Heart left ventricle (tissue), 16 donors: Measurements from ENCODE around the gene B9D2. TPM values are rescaled to one million over a fixed set of nuclear protein-coding genes. Genes with fewer than 3 reads are reported as not detected.

ENCODE experiments used
- ATAC-seq, 4 donors: fragments of 200-7000 bp; cut with Tn5 transposase; one replicate each; pipeline ENCODE4 v1.9.1; 2020 to 2022; ENCODE audit warnings: moderate library complexity in 4 of 4, mild to moderate bottlenecking in 3 of 4, moderate number of reproducible peaks in 1 of 4
- DNase-seq, 5 donors: peaks; one replicate each; pipeline ENCODE4 v3.0.0-alpha.2; 2020
- H3K27ac ChIP-seq, 12 donors: fragments of 200-600 bp; sonication (generic) in 4 of 12; one replicate each; pipeline versions ENCODE4 v1.5.0 to v1.8.0; 2016 to 2022; ENCODE audit warnings: mild to moderate bottlenecking in 2 of 12
- H3K27me3 ChIP-seq, 9 donors: fragments of 200-600 bp; sonication (generic) in 2 of 9; one replicate each; pipeline versions ENCODE4 v1.5.1 to v1.8.0; 2016 to 2022; ENCODE audit warnings: mild to moderate bottlenecking in 3 of 9
- H3K36me3 ChIP-seq, 9 donors: fragments of 200-600 bp; sonication (generic) in 2 of 9; one replicate each; pipeline versions ENCODE4 v1.5.0 to v1.8.0; 2018 to 2022; ENCODE audit warnings: mild to moderate bottlenecking in 2 of 9
- H3K4me1 ChIP-seq, 12 donors: fragments of 200-600 bp; sonication (generic) in 4 of 12; one replicate each; pipeline versions ENCODE4 v1.5.0 to v1.8.0; 2016 to 2022; ENCODE audit warnings: mild to moderate bottlenecking in 3 of 12
- H3K4me3 ChIP-seq, 12 donors: fragments of 200-600 bp; sonication (generic) in 4 of 12; one replicate each; pipeline versions ENCODE4 v1.5.0 to v1.8.0; 2017 to 2022; ENCODE audit warnings: mild to moderate bottlenecking in 9 of 12, moderate library complexity in 4 of 12
- H3K9me3 ChIP-seq, 12 donors: fragments of 200-600 bp; sonication (generic) in 4 of 12; one replicate each; pipeline versions ENCODE4 v1.5.0 to v1.8.0; 2016 to 2022; ENCODE audit warnings: mild to moderate bottlenecking in 1 of 12
- POLR2A ChIP-seq, 2 donors: fragments of 450-650 bp; IDR thresholded peaks; one replicate each; pipeline ENCODE4 v1.6.1; 2017; ENCODE audit warnings: antibody characterized with exemption in 2 of 2, mild to moderate bottlenecking in 2 of 2, moderate library complexity in 2 of 2
- WGBS, 4 donors: extraction: QIAGEN DNeasy Blood & Tissue Kit in 2 of 4; methylation state at CpG; one replicate each; pipeline versions ENCODE4 v1.1.5 to v1.1.7; 2013 to 2018; 5-methylcytosine and 5-hydroxymethylcytosine counted together
- intact Hi-C, 10 donors: fragments of 100-400 bp; cut with DNase I; formaldehyde crosslinking; loops; one replicate each; pipeline versions ENCODE4 v1.11.1 to v1.14.2; 2022
- polyA plus RNA-seq, 2 donors: library from polyadenylated mRNA; stranded (reverse); fragments of 200-250 nt; gene quantifications; one replicate each; pipeline ENCODE4 v1.2.3, GENCODE V29; 2013
- total RNA-seq, 9 donors: library from RNA; depleted of rRNA in 2 of 9; stranded (reverse); fragments of >200 nt in 2 of 9; fragmentation: NEBNext Ultra II Directional in 3 of 9; extraction: Animal tissue kit (Norgen Biotek cat#: 25700) in 3 of 9; gene quantifications; one replicate each; pipeline versions ENCODE4 v1.1.0 to v1.2.4, GENCODE V29; 2016 to 2023
- TF ChIP-seq, protein P1 (sequence below), 12 donors: fragments of 200-600 bp; sonication (generic) in 4 of 12; IDR thresholded peaks; one replicate each; pipeline versions ENCODE4 v1.5.0 to v1.8.0; 2018 to 2022; ENCODE audit warnings: antibody characterized with exemption in 12 of 12, mild to moderate bottlenecking in 5 of 12
- donor health status: ischemic (EF 13 %, LVEDD 7.1; RV severe dilation, severe dysfunction).
- donor health status: healthy with polysubstance abuse.
- donor health status: DM: no; HTN: yes; CAD: no.
- donor health status: DM: no; HTN: no; CAD: no.
- donor health status: ischemic (EF 25% LVEDD 6.9; RV normal size, moderate dysfunction).
- donor health status: ischemic (EF 25% LVEDD 5.7; RV mildly dilated, moderate dysfunction).
- donor health status: healthy.
- donor health status: DM: yes; HTN: yes; CAD: no.
- donor health status: ischemic (EF 35%, LVEDD 5.7; RV mildly dilated, moderate dysfunction).
- donor health status: nonischemic (EF 11% LVEDD 7.7; RV severe dilation, severe dysfunction).
- donor health status: DM: yes; HTN: yes; CAD: no.
- donor health status: PGD.
- donor health status: ischemic (EF 29% LVEDD 5.4; RV normal size, mild dysfunction).
- donor health status: nonischemic (EF 23%, LVEDD 6.1; RV moderate dilation, normal function).

Gene B9D2
- total and polyA plus RNA-seq, 11 donors, result 1.9 to 14.6 (median 3.3) TPM

DNA sequence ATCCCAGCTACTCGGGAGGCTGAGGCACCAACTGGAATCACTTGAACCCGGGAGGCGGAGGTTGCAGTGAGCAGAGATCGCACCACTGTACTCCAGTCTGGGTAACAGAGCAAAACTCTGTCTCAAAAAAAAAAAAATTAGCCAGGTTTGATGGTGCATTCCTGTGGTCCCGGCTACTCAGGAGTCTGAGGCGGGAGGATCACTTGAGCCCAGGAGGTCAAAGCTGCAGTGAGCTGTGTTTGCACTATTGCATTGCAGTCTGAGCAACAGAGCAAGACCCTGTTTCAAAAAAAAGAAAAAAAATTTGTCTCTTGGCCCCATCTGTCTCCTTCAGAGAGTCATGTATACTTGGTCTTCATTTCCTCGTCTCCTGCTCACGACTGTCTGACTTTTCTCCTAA is 52.3 kb downstream of the B9D2 start:
- Histone ChIP-seq H3K4me1 (peaks cover 6 to 53% (median 31%) of the 10 kb centered on the region in 12 donors), H3K36me3 (peaks cover 0 to 62% (median 50%) of the 10 kb centered on the region in 9 donors), H3K4me3 (peak overlapping the region in 2 of 12 donors; percentile 64 to 65), H3K27ac (no peak overlapping the region), H3K9me3 (no peaks in the 10 kb centered on the region), H3K27me3 (no peaks in the 10 kb centered on the region)
- ATAC-seq (no peak), DNase-seq (no peak)
- no peak for TF ChIP-seq POLR2A (IDR thresholded peaks at IDR 0.05)
- TF ChIP-seq, protein P1, sequence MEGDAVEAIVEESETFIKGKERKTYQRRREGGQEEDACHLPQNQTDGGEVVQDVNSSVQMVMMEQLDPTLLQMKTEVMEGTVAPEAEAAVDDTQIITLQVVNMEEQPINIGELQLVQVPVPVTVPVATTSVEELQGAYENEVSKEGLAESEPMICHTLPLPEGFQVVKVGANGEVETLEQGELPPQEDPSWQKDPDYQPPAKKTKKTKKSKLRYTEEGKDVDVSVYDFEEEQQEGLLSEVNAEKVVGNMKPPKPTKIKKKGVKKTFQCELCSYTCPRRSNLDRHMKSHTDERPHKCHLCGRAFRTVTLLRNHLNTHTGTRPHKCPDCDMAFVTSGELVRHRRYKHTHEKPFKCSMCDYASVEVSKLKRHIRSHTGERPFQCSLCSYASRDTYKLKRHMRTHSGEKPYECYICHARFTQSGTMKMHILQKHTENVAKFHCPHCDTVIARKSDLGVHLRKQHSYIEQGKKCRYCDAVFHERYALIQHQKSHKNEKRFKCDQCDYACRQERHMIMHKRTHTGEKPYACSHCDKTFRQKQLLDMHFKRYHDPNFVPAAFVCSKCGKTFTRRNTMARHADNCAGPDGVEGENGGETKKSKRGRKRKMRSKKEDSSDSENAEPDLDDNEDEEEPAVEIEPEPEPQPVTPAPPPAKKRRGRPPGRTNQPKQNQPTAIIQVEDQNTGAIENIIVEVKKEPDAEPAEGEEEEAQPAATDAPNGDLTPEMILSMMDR (IDR thresholded peaks at IDR 0.05), result no peak
- intact Hi-C loops, result loop anchor here in 4 of 10 donors (2.0 to 10.0 kb wide), 3 partner anchors 13 to 113 kb away; partner anchors contain the start of genes TGFB1 (in 3 of the 4) and B3GNT8 (in 1 of the 4)
- 84 to 91% (median 87%) methylated on average over 8 of the region's 8 CpGs for WGBS, 4 donors

DNA sequence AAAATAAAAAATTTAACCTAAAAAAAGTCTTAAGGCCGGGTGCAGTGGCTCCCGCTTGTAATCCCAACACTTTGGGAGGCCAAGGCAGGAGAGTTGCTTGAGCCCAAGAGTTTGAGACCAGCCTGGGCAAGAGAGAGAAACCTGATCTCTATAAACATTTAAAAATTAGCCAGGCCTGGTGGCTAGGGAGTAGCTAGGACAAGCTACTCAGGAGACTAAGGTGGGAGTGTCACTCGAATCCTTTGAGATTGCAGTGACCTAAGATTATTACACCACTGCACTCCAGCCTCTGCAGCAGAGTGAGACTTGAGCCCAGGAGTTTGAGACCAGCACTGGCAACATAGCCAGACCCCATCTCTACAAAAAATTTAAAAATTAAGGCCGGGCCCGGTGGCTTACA is 52.9 kb downstream of the B9D2 start:
- ATAC-seq (no peak), DNase-seq (no peak)
- Histone ChIP-seq H3K36me3 (peaks cover 0 to 62% (median 50%) of the 10 kb centered on the region in 9 donors), H3K27me3 (no peaks in the 10 kb centered on the region), H3K27ac (peak overlapping the region in 9 of 12 donors; percentile 90 to 99 (median 96)), H3K9me3 (no peaks in the 10 kb centered on the region), H3K4me3 (peak overlapping the region in 10 of 12 donors; percentile 41 to 95 (median 76)), H3K4me1 (peaks cover 6 to 59% (median 31%) of the 10 kb centered on the region in 12 donors)
- WGBS, 4 donors, result 60 to 67% (median 65%) methylated on average over 5 of the region's 5 CpGs
- TF ChIP-seq POLR2A (IDR thresholded peaks at IDR 0.05), result no peak
- TF ChIP-seq, protein P1 (IDR thresholded peaks at IDR 0.05), result no peak
- intact Hi-C loops, result loop anchor here in 4 of 10 donors (2.0 to 10.0 kb wide), 3 partner anchors 14 to 114 kb away; partner anchors contain the start of genes TGFB1 (in 3 of the 4) and B3GNT8 (in 1 of the 4)

DNA sequence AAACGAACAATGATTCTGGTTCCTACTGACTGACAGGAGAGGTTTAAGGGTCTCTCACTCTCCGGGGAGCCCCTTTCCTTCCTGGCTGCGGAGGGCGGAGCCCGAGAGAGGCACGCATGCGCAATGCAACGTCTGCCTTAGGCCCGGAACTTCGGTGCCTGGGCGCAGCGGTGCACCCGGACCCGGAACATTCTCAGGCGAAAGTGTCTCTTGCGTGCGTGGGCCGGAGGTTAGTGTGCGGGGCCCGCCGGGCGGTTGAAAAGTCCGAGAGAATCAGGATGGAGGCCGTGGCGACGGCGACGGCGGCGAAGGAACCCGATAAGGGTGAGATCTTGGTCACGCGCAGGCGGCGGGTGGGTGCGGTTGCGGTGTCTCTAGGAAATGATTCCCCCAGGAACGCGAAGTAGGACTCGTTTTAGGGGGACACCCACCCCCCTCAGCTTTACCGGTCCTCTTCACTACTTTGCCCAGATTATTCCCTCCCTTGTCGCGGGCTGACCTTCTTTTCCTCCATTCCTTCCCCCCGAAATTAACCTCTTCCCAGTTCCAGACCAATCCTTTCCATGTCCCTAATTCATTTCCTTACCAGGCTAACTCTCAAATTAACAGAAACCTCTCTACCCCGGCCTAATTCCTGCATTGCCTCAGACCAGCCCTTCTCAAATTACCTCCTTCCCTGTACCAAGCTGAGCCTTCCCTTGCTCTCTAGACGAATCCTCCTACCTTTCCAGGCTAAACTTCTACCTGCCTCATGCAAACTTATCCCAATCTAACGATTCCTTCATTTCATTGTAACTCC is 53.7 kb downstream of the B9D2 start, which contains the start of gene CCDC97:
CCDC97 (plus strand) TSS at position 140 of the 799 bp plus-strand sequence; CDS start at position 279, 139 bp downstream.
- 0% methylated on average over 27 to 47 of the region's 47 CpGs for WGBS, 4 donors
- intact Hi-C loops, result loop anchor here in 5 of 10 donors (1.0 to 10.0 kb wide), 4 partner anchors 15 to 115 kb away; partner anchors contain the start of genes TGFB1 (in 3 of the 5) and B3GNT8 (in 1 of the 5)
- Histone ChIP-seq H3K9me3 (no peaks in the 10 kb centered on the region), H3K36me3 (peaks cover 0 to 62% (median 50%) of the 10 kb centered on the region in 9 donors), H3K27ac (peak within 1 kb of the TSS; percentile 90 to 99 (median 96)), H3K4me1 (peaks cover 6 to 67% (median 31%) of the 10 kb centered on the region in 12 donors), H3K27me3 (no peaks in the 10 kb centered on the region), H3K4me3 (peak within 1 kb of the TSS; percentile 40 to 95 (median 76))
- TF ChIP-seq, protein P1 (IDR thresholded peaks at IDR 0.05), result peak in 1 of 12 donors; percentile 19
- peak in 1 of 2 donors; percentile 60 for TF ChIP-seq POLR2A (IDR thresholded peaks at IDR 0.05)
- peak; percentile 79 to 91 (median 86) for ATAC-seq
- DNase-seq, result peak; percentile 89 to 95 (median 90)
